ENCODE data around the gene CDH13. TPM values are rescaled to one million over a fixed set of nuclear protein-coding genes. Genes with fewer than 3 reads are reported as not detected.

Gene CDH13
- total RNA-seq, 1 experiment from 2014 or later: 2.1 TPM

DNA sequence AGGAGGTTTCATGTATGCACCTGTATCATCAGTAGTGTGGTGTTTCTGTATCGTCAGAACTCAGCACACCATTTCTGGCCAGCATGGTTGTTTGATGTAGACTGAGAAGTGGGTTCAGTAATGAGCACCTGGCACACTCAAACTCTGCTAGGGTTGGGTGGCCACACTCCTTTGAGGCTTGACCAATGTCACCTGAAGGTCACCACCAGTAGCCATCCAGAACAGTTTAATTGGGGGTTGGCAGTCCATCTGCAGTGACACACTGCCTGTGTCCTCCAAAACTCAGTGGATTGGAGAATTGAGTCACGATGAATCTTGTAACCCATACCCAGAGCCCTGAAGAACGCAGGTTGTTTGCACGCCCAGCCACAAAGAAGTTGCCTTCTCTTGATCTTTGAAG, 1094.2 kb downstream of the CDH13 start:
- H3K27ac ChIP-seq (ENCODE audit: low read depth, low read length, poor library complexity, severe bottlenecking): no peak overlapping the region
- TF ChIP-seq, protein P1, sequence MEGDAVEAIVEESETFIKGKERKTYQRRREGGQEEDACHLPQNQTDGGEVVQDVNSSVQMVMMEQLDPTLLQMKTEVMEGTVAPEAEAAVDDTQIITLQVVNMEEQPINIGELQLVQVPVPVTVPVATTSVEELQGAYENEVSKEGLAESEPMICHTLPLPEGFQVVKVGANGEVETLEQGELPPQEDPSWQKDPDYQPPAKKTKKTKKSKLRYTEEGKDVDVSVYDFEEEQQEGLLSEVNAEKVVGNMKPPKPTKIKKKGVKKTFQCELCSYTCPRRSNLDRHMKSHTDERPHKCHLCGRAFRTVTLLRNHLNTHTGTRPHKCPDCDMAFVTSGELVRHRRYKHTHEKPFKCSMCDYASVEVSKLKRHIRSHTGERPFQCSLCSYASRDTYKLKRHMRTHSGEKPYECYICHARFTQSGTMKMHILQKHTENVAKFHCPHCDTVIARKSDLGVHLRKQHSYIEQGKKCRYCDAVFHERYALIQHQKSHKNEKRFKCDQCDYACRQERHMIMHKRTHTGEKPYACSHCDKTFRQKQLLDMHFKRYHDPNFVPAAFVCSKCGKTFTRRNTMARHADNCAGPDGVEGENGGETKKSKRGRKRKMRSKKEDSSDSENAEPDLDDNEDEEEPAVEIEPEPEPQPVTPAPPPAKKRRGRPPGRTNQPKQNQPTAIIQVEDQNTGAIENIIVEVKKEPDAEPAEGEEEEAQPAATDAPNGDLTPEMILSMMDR (conservative IDR thresholded peaks at IDR 0.05; ENCODE audit: low read depth, low read length): no peak
- TF ChIP-seq EZH2 (IDR thresholded peaks at IDR 0.05; ENCODE audit: borderline replicate concordance, low read depth, low read length, poor library complexity, severe bottlenecking): no peak
- ChIA-PET POLR2A (ENCODE audit: low non-redundant PET) (no interaction called here), CTCF (no interaction called here)
- intact Hi-C loops (cut with micrococcal nuclease; ENCODE audit: unreplicated experiment): no loop called here
- no peaks in the 10 kb centered on the region for H3K9me3 ChIP-seq (ENCODE audit: low read depth, low read length, poor library complexity, severe bottlenecking)
- no peaks in the 10 kb centered on the region for H3K36me3 ChIP-seq (ENCODE audit: insufficient read depth, low read length, poor library complexity, severe bottlenecking)
- no peaks in the 10 kb centered on the region for H3K4me1 ChIP-seq (ENCODE audit: insufficient read depth, low read length, poor library complexity, severe bottlenecking)
- DNase-seq (ENCODE audit: low spot score): no peak
- peaks cover 2% of the 10 kb centered on the region for H3K27me3 ChIP-seq (replicated peaks; ENCODE audit: insufficient read depth, low read depth, low read length, poor library complexity)
- BruUV-seq (replicated peaks): no TSS peak
- H3K4me3 ChIP-seq (ENCODE audit: low read depth, low read length, poor library complexity, severe bottlenecking): no peak overlapping the region

DNA sequence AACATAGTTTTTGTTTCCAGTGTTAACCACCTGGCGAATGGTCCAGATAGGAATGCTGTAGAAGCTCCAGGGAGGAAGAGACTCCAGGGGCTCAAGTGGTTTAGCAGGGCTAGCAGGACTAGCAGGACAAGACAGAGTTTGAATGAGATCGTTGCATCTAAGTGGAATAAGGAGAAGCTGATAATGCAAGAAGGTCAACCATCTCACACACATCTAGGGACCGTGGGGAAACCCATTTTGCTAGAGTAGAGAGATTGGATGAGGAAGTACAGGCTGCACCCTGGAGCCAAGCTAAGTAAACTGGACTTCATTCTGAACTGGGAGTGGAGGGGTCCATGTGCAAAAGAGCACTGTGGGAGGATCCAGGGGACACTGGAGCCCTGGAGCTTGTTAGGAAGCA, 1094.9 kb downstream of the CDH13 start:
- no peak for DNase-seq (ENCODE audit: low spot score)
- ChIA-PET POLR2A (ENCODE audit: low non-redundant PET) (no interaction called here), CTCF (no interaction called here)
- TF ChIP-seq EZH2 (IDR thresholded peaks at IDR 0.05; ENCODE audit: borderline replicate concordance, low read depth, low read length, poor library complexity, severe bottlenecking): no peak
- TF ChIP-seq, protein P1 (conservative IDR thresholded peaks at IDR 0.05; ENCODE audit: low read depth, low read length): no peak
- Histone ChIP-seq H3K9me3 (ENCODE audit: low read depth, low read length, poor library complexity, severe bottlenecking) (no peaks in the 10 kb centered on the region), H3K4me1 (ENCODE audit: insufficient read depth, low read length, poor library complexity, severe bottlenecking) (no peaks in the 10 kb centered on the region), H3K27ac (ENCODE audit: low read depth, low read length, poor library complexity, severe bottlenecking) (no peak overlapping the region), H3K27me3 (replicated peaks; ENCODE audit: insufficient read depth, low read depth, low read length, poor library complexity) (peaks cover 4% of the 10 kb centered on the region), H3K36me3 (ENCODE audit: insufficient read depth, low read length, poor library complexity, severe bottlenecking) (no peaks in the 10 kb centered on the region), H3K4me3 (ENCODE audit: low read depth, low read length, poor library complexity, severe bottlenecking) (no peak overlapping the region)
- intact Hi-C loops (cut with micrococcal nuclease; ENCODE audit: unreplicated experiment): no loop called here
- no TSS peak for BruUV-seq (replicated peaks)

DNA sequence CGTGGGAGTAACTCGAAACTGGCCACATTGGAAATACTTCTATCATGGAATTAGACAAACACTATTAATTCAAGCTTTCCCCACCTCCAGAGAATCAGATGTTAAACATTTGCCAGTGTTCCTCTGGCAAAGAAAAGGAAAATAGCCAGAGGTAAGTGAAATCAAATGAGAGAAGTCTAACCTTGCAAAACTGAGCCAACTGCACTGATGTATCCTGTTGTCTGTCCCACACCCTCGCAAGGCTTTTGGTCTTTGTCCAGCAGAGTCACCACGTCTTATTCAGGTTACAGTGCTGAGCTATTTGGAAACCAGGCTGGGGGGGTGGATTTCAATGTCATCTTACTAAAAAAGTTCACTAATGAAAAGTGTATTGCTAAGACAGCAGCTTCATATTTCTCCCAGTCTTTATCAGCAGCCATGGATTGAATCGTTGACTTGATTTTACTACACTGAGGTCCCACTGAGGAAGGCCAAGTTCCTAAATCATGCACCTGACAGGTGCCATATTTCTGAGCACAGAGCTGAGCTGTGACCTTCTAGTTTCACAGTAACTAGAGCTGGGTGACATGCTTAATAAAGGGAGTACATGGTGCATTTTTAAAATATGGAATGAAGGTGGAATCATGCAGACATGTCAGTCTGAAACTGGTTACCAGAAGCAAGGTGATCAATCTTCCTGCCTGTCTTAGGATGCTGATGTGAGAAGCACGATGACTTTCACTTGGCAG, 1095.9 kb downstream of the CDH13 start:
- POLR2A ChIA-PET (ENCODE audit: low non-redundant PET): no interaction called here
- BruUV-seq (replicated peaks): no TSS peak
- intact Hi-C loops (cut with micrococcal nuclease; ENCODE audit: unreplicated experiment): no loop called here
- Histone ChIP-seq H3K36me3 (ENCODE audit: insufficient read depth, low read length, poor library complexity, severe bottlenecking) (no peaks in the 10 kb centered on the region), H3K4me1 (ENCODE audit: insufficient read depth, low read length, poor library complexity, severe bottlenecking) (no peaks in the 10 kb centered on the region), H3K4me3 (ENCODE audit: low read depth, low read length, poor library complexity, severe bottlenecking) (no peak overlapping the region), H3K27ac (ENCODE audit: low read depth, low read length, poor library complexity, severe bottlenecking) (no peak overlapping the region), H3K9me3 (ENCODE audit: low read depth, low read length, poor library complexity, severe bottlenecking) (no peaks in the 10 kb centered on the region), H3K27me3 (replicated peaks; ENCODE audit: insufficient read depth, low read depth, low read length, poor library complexity) (peaks cover 4% of the 10 kb centered on the region)
- no peak for DNase-seq (ENCODE audit: low spot score)
- CTCF ChIA-PET: no interaction called here
- TF ChIP-seq, protein P1 (conservative IDR thresholded peaks at IDR 0.05; ENCODE audit: low read depth, low read length): no peak
- TF ChIP-seq EZH2 (IDR thresholded peaks at IDR 0.05; ENCODE audit: borderline replicate concordance, low read depth, low read length, poor library complexity, severe bottlenecking): no peak

Measured in A673 (cell line).